ENCODE results near the gene OR2A7. TPM values are rescaled to one million over a fixed set of nuclear protein-coding genes. Genes with fewer than 3 reads are reported as not detected.
"Not testable (repeated sequence)": the region's sequence is repeated elsewhere in the genome, so short reads cannot be mapped to it uniquely, and the experiment has no call there.

OR2A7 gene
- total RNA-seq, 1 experiment from 2014 or later, result not detected

DNA sequence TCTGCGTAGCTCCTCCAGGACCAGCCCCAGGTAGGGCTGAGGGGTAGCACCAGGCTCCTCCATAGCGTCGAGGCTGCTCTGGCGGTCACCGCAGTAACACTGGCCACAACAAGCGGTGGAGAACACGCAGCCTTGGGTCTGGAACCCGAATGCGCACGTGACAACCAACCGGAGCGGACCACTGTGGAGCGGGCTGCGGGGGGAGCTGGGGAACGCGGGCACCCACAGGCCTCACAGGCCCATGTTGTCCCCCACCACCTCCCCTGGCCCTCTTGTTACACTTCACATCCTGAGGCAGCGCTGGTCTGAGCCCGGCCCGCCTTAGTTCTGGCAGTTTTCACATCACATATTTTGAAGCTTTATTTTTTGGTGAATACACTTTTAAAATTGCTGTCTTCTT, 4.6 kb upstream of the OR2A7 start, which contains the start of gene CTAGE8:
CTAGE8 (minus strand) TSS at position 101 of the 400 bp plus-strand sequence; CDS start at position 63, 38 bp downstream.
- H3K9me3 ChIP-seq (ENCODE audit: low read length); H3K36me3 ChIP-seq (ENCODE audit: insufficient read depth, low read length); H3K9me2 ChIP-seq (replicated peaks; ENCODE audit: insufficient read depth, low read length); H3K4me2 ChIP-seq (ENCODE audit: low read depth, low read length, poor library complexity, severe bottlenecking); H3K9ac ChIP-seq (ENCODE audit: low read length); H4K20me1 ChIP-seq (ENCODE audit: insufficient read depth, low read depth, low read length); H3K27me3 ChIP-seq (ENCODE audit: low read length); H3K4me3 ChIP-seq (ENCODE audit: low read length); H3K79me2 ChIP-seq (ENCODE audit: low read length); H2AFZ ChIP-seq (ENCODE audit: low read length); H3K4me1 ChIP-seq (ENCODE audit: low read length); H3K27ac ChIP-seq (ENCODE audit: low read length); DNase-seq: not testable (repeated sequence)

DNA sequence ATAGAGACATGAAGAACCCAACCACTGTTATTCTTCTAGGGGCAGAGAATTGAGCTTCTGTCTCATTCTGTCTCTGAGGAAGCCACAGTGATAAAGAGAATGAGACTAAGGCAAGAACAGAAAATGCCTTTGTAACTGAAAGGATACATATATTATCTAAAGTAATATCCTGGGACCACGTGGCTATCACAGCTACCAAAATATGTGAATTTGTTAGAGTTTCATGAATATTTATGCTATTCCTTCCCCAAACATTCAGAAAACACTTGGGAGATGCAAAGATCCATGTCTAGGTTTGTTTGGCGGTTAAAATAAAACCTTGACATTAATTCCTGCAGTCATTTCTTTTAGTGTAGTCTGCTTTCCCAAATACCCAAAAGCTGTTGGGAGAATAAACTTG, 2.5 kb downstream of the OR2A7 start:
- not testable (repeated sequence) for H3K36me3 ChIP-seq (ENCODE audit: insufficient read depth, low read length); DNase-seq; H3K9me2 ChIP-seq (replicated peaks; ENCODE audit: insufficient read depth, low read length); H3K4me2 ChIP-seq (ENCODE audit: low read depth, low read length, poor library complexity, severe bottlenecking); H4K20me1 ChIP-seq (ENCODE audit: insufficient read depth, low read depth, low read length); H3K4me3 ChIP-seq (ENCODE audit: low read length); H3K4me1 ChIP-seq (ENCODE audit: low read length); H2AFZ ChIP-seq (ENCODE audit: low read length); H3K27me3 ChIP-seq (ENCODE audit: low read length); H3K9me3 ChIP-seq (ENCODE audit: low read length); H3K9ac ChIP-seq (ENCODE audit: low read length); H3K79me2 ChIP-seq (ENCODE audit: low read length); H3K27ac ChIP-seq (ENCODE audit: low read length)

DNA sequence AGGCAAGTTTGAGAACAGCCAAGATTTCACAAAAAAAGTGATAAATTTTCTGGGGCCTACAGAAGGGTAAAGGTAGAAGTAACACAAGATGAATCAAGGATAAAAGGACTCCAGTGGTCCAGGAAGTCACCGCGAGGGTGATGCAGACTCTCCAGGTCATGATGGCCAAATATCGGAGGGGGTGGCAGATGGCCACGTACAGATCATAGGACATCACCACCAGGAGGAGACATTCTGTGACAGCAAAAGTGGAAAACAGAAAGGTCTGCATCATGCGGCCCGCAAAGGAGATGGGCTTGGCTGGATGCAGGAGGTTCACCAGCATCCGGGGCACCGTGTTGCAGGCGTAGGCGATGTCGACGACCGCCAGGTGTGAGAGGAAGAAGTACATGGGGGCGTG, 5.5 kb downstream of the OR2A7 start:
- not testable (repeated sequence) for H3K9ac ChIP-seq (ENCODE audit: low read length); H3K4me1 ChIP-seq (ENCODE audit: low read length); H3K27me3 ChIP-seq (ENCODE audit: low read length); H4K20me1 ChIP-seq (ENCODE audit: insufficient read depth, low read depth, low read length); DNase-seq; H2AFZ ChIP-seq (ENCODE audit: low read length); H3K4me2 ChIP-seq (ENCODE audit: low read depth, low read length, poor library complexity, severe bottlenecking); H3K36me3 ChIP-seq (ENCODE audit: insufficient read depth, low read length); H3K9me2 ChIP-seq (replicated peaks; ENCODE audit: insufficient read depth, low read length); H3K9me3 ChIP-seq (ENCODE audit: low read length); H3K27ac ChIP-seq (ENCODE audit: low read length); H3K4me3 ChIP-seq (ENCODE audit: low read length); H3K79me2 ChIP-seq (ENCODE audit: low read length)

DNA sequence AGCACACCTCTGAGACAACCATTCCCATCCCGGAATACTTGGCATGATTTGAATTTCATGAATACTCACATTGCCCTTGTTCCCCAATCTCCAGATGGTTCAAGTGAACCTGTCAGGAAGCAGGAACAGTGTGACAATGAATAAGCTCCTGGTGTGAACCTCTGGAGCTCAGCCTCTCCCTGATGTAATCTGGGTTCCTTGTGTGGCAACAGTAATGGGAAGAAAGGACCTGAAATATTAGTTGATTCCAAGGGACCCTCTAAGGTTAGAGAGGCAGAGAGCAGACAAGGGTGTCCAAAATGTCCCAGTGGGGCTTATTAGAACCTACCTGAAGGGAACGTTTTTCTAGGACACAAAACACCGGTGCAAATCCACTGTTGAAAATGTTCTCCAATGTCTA, 8.5 kb downstream of the OR2A7 start:
- H3K4me2 ChIP-seq (ENCODE audit: low read depth, low read length, poor library complexity, severe bottlenecking), result no peak overlapping the region
- no peak for DNase-seq
- no peaks in the 10 kb centered on the region for H3K4me1 ChIP-seq (ENCODE audit: low read length)

DNA sequence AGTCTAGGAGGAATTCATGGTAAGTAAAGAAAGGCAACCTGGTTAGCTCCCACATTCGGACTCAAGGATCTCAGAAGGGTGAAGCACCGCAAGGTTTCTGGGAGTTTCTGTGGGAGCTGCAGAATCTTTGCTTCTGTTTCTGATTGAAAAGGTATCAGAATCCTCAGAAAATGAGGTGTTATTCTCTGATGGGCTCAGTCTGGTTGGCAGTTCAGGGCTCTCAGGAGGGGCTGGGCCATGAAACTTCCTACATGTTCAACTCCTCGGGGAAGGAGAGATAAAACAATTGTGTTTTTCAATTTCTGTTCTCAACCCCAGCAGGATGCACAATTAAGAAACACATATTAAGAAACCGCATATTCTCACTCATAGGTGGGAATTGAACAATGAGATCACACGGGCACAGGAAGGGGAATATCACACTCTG, 9.1 kb downstream of the OR2A7 start:
- H3K79me2 ChIP-seq (ENCODE audit: low read length), result no peaks in the 10 kb centered on the region
- H3K27ac ChIP-seq (ENCODE audit: low read length), result no peak overlapping the region
- H3K4me1 ChIP-seq (ENCODE audit: low read length), result no peaks in the 10 kb centered on the region
- no peaks in the 10 kb centered on the region for H4K20me1 ChIP-seq (ENCODE audit: insufficient read depth, low read depth, low read length)
- H2AFZ ChIP-seq (ENCODE audit: low read length), result no peak overlapping the region
- H3K27me3 ChIP-seq (ENCODE audit: low read length), result no peaks in the 10 kb centered on the region
- no peak overlapping the region for H3K9ac ChIP-seq (ENCODE audit: low read length)
- no peaks in the 10 kb centered on the region for H3K9me3 ChIP-seq (ENCODE audit: low read length)
- DNase-seq, result no peak
- no peak overlapping the region for H3K4me2 ChIP-seq (ENCODE audit: low read depth, low read length, poor library complexity, severe bottlenecking)
- no peak overlapping the region for H3K4me3 ChIP-seq (ENCODE audit: low read length)
- H3K36me3 ChIP-seq (ENCODE audit: insufficient read depth, low read length), result no peaks in the 10 kb centered on the region
- no peaks in the 10 kb centered on the region for H3K9me2 ChIP-seq (replicated peaks; ENCODE audit: insufficient read depth, low read length)

More for the DNA sequence above, 8.5 kb downstream of the OR2A7 start:
- Histone ChIP-seq H3K27me3 (ENCODE audit: low read length) (no peaks in the 10 kb centered on the region), H3K4me3 (ENCODE audit: low read length) (no peak overlapping the region), H3K79me2 (ENCODE audit: low read length) (no peaks in the 10 kb centered on the region), H3K27ac (ENCODE audit: low read length) (no peak overlapping the region), H3K9me3 (ENCODE audit: low read length) (no peaks in the 10 kb centered on the region), H4K20me1 (ENCODE audit: insufficient read depth, low read depth, low read length) (no peaks in the 10 kb centered on the region), H3K9me2 (replicated peaks; ENCODE audit: insufficient read depth, low read length) (no peaks in the 10 kb centered on the region), H3K9ac (ENCODE audit: low read length) (no peak overlapping the region), H3K36me3 (ENCODE audit: insufficient read depth, low read length) (no peaks in the 10 kb centered on the region), H2AFZ (ENCODE audit: low read length) (no peak overlapping the region)

DNA sequence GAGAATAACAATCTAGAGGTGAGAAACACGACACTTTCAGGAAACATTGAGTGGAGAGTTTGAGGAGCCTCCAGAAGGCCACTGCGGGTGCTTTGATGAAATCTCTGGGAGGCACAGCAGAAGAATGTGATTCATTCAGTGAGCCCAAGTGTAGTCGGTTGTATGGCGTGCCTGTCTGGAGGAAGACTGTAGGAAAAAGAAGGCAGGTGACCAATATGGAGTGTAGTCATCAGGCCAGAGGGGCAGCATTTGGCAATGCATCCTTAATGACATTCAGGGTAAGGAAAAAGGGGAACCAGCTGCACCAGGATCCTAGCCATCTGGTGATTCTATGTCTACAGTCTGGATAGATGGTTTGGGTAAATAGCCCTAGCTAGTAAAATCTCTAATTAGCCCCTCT, 12.3 kb downstream of the OR2A7 start:
- H3K9me3 ChIP-seq (ENCODE audit: low read length); H3K9me2 ChIP-seq (replicated peaks; ENCODE audit: insufficient read depth, low read length); H4K20me1 ChIP-seq (ENCODE audit: insufficient read depth, low read depth, low read length); H2AFZ ChIP-seq (ENCODE audit: low read length); H3K4me1 ChIP-seq (ENCODE audit: low read length); DNase-seq; H3K4me3 ChIP-seq (ENCODE audit: low read length); H3K9ac ChIP-seq (ENCODE audit: low read length); H3K79me2 ChIP-seq (ENCODE audit: low read length); H3K4me2 ChIP-seq (ENCODE audit: low read depth, low read length, poor library complexity, severe bottlenecking); H3K27me3 ChIP-seq (ENCODE audit: low read length); H3K27ac ChIP-seq (ENCODE audit: low read length); H3K36me3 ChIP-seq (ENCODE audit: insufficient read depth, low read length): not testable (repeated sequence)

DNA sequence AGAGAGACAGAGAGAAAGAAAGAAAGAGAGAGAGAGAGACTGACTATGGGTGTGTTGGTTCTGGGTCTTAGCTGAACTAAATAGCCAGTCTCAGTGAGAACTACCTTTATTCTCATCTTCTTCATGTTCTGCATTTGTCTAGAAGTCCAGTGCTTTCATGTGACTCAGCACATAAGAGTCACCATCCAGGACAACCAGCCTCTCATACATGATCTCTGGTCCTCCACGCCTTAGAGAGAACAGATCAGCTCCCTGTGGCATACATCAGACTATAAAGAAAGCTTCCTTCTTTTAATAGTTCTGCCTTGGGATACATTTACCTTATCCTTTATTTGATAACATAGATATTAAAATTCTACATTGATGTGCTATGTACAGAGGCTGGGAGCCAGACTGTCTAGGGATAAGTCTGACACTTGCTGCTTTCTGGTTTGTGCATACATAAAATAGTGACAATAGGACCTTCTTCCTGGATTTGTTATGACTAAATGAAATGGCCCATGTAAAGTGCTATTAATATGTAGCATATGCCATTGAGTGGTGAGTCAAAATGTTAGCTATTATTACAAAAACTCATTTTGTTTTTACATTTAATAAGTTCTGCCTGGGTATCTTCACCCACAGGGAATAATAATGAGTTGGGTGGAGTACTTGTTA, 16.8 kb downstream of the OR2A7 start:
- not testable (repeated sequence) for H3K4me1 ChIP-seq (ENCODE audit: low read length); H4K20me1 ChIP-seq (ENCODE audit: insufficient read depth, low read depth, low read length); DNase-seq; H3K36me3 ChIP-seq (ENCODE audit: insufficient read depth, low read length); H3K4me2 ChIP-seq (ENCODE audit: low read depth, low read length, poor library complexity, severe bottlenecking); H3K79me2 ChIP-seq (ENCODE audit: low read length); H3K9me3 ChIP-seq (ENCODE audit: low read length); H2AFZ ChIP-seq (ENCODE audit: low read length); H3K4me3 ChIP-seq (ENCODE audit: low read length); H3K27ac ChIP-seq (ENCODE audit: low read length); H3K27me3 ChIP-seq (ENCODE audit: low read length); H3K9ac ChIP-seq (ENCODE audit: low read length); H3K9me2 ChIP-seq (replicated peaks; ENCODE audit: insufficient read depth, low read length)

DNA sequence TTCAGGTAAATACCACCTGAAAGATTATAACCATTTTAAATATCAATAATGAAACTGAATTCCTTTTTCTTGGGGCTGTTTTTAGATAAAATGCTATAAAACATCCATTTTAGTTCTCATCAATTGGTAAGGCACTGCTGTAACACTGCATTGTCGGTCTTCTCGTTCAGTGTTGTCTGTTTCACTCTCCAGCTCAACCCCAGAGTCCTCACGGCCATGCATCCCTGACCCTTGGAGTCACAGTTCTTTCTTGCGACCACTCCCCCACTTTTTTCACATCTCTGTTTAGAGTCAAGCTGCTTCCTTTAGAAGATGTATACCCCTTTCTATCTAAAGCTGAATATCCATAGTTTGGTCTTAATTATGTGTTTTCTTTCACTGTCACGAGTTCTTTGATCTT, 17.6 kb downstream of the OR2A7 start:
- DNase-seq; H3K9me2 ChIP-seq (replicated peaks; ENCODE audit: insufficient read depth, low read length): not testable (repeated sequence)

DNA sequence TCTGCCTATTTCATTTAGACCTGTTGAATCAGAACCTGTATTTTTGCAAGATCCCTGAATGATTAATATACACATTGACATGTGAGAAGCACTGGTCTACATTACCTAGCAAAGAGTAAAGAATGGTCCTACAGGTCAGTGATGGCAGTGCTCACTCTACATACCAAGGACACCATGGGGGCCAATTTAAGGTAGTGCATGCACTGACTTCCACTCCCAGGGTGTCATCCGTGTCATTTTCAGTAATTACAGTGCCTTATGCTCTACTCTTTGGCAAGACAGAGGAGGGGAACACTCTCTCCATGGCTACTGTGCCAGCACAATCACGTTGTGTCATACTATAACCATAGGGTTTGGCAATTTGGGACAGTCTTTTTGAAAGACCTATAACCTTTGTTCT, 19.2 kb downstream of the OR2A7 start:
- not testable (repeated sequence) for H3K9me3 ChIP-seq (ENCODE audit: low read length); H3K4me2 ChIP-seq (ENCODE audit: low read depth, low read length, poor library complexity, severe bottlenecking); H3K4me1 ChIP-seq (ENCODE audit: low read length); H2AFZ ChIP-seq (ENCODE audit: low read length); H3K79me2 ChIP-seq (ENCODE audit: low read length); H3K27me3 ChIP-seq (ENCODE audit: low read length); H3K9ac ChIP-seq (ENCODE audit: low read length); H3K4me3 ChIP-seq (ENCODE audit: low read length); H3K9me2 ChIP-seq (replicated peaks; ENCODE audit: insufficient read depth, low read length); H3K27ac ChIP-seq (ENCODE audit: low read length); H3K36me3 ChIP-seq (ENCODE audit: insufficient read depth, low read length); DNase-seq; H4K20me1 ChIP-seq (ENCODE audit: insufficient read depth, low read depth, low read length)

More for the DNA sequence above, 17.6 kb downstream of the OR2A7 start:
- H3K4me2 ChIP-seq (ENCODE audit: low read depth, low read length, poor library complexity, severe bottlenecking); H3K9me3 ChIP-seq (ENCODE audit: low read length); H3K27me3 ChIP-seq (ENCODE audit: low read length); H3K4me3 ChIP-seq (ENCODE audit: low read length); H3K79me2 ChIP-seq (ENCODE audit: low read length); H3K4me1 ChIP-seq (ENCODE audit: low read length); H2AFZ ChIP-seq (ENCODE audit: low read length); H3K36me3 ChIP-seq (ENCODE audit: insufficient read depth, low read length); H4K20me1 ChIP-seq (ENCODE audit: insufficient read depth, low read depth, low read length); H3K27ac ChIP-seq (ENCODE audit: low read length); H3K9ac ChIP-seq (ENCODE audit: low read length): not testable (repeated sequence)

All from Karpas-422 (cell line).